GM23248 (cell line): ENCODE results near the gene JARID2. TPM values are rescaled to one million over a fixed set of nuclear protein-coding genes. Genes with fewer than 3 reads are reported as not detected.

ENCODE experiments used
- DNase-seq: peaks from one replicate; pipeline ENCODE4 v3.0.0-alpha.2; 2015
- H2AFZ ChIP-seq: fragments of 200-600 bp; sonication (generic); 2 replicates; pipeline ENCODE4 v1.6.1; 2016; ENCODE audit warnings: antibody characterized with exemption
- H3F3A ChIP-seq: fragments of 200-600 bp; sonication (generic); 2 replicates; pipeline ENCODE4 v1.6.1; 2016; ENCODE audit warnings: mild to moderate bottlenecking, antibody characterized with exemption, mixed run types; ENCODE audit not compliant: insufficient read depth
- H3K27ac ChIP-seq: fragments of 200-600 bp; sonication (generic); 2 replicates; pipeline ENCODE4 v1.5.1; 2016; ENCODE audit warnings: mild to moderate bottlenecking
- H3K27me3 ChIP-seq: fragments of 200-600 bp; sonication (generic); replicated peaks from 2 replicates; pipeline ENCODE4 v1.6.1; 2016; ENCODE audit warnings: mild to moderate bottlenecking; ENCODE audit not compliant: insufficient read depth
- H3K36me3 ChIP-seq: fragments of 200-600 bp; sonication (generic); 2 replicates; pipeline ENCODE4 v1.6.1; 2016; ENCODE audit warnings: low read depth, mild to moderate bottlenecking
- H3K4me1 ChIP-seq: fragments of 200-600 bp; sonication (generic); 2 replicates; pipeline ENCODE4 v1.6.1; 2016; ENCODE audit warnings: mild to moderate bottlenecking; ENCODE audit not compliant: insufficient read depth
- H3K4me2 ChIP-seq: fragments of 200-600 bp; sonication (generic); one replicate; pipeline ENCODE4 v1.6.1; 2016; ENCODE audit warnings: mild to moderate bottlenecking; ENCODE audit not compliant: unreplicated experiment
- H3K4me3 ChIP-seq: fragments of 200-600 bp; sonication (generic); 2 replicates; pipeline ENCODE4 v1.5.1; 2016; ENCODE audit warnings: mild to moderate bottlenecking
- H3K79me2 ChIP-seq: fragments of 200-600 bp; sonication (generic); 2 replicates; pipeline ENCODE4 v1.6.1; 2016; ENCODE audit warnings: mild to moderate bottlenecking; ENCODE audit not compliant: insufficient read depth
- H3K9ac ChIP-seq: fragments of 200-600 bp; sonication (generic); 2 replicates; pipeline ENCODE4 v1.6.1; 2016; ENCODE audit warnings: mild to moderate bottlenecking
- H3K9me2 ChIP-seq: fragments of 200-600 bp; sonication (generic); 2 replicates; pipeline ENCODE4 v1.6.1; 2016; ENCODE audit warnings: mixed run types, mild to moderate bottlenecking, moderate library complexity; ENCODE audit not compliant: insufficient read depth
- H3K9me3 ChIP-seq: fragments of 200-600 bp; sonication (generic); one replicate; pipeline ENCODE4 v1.6.1; 2017; ENCODE audit warnings: low read depth
- H4K20me1 ChIP-seq: fragments of 200-600 bp; sonication (generic); 2 replicates; pipeline ENCODE4 v1.6.0; 2016; ENCODE audit not compliant: insufficient read depth
- EZH2 ChIP-seq: fragments of 200-600 bp; sonication (generic); IDR thresholded peaks from 2 replicates; pipeline ENCODE4 v1.6.1; 2018; ENCODE audit warnings: antibody characterized with exemption, mild to moderate bottlenecking; ENCODE audit not compliant: insufficient read depth, poor library complexity, severe bottlenecking
- EZH2phosphoT487 ChIP-seq: fragments of 200-600 bp; sonication (generic); IDR thresholded peaks from 2 replicates; pipeline ENCODE4 v1.6.1; 2018; ENCODE audit warnings: antibody characterized with exemption, moderate library complexity, mild to moderate bottlenecking, low read depth; ENCODE audit not compliant: insufficient read depth
- WGBS, 2 experiments: methylation state at CpG; one replicate each; pipeline ENCODE4 v1.1.6; 2015 to 2017; ENCODE audit warnings: low lambda C conversion rate in 2 of 2, low coverage in 1 of 2; ENCODE audit errors: missing lambda C conversion rate in 2 of 2; 5-methylcytosine and 5-hydroxymethylcytosine counted together
- in situ Hi-C: fragments of 300-500 bp; cut with MboI; formaldehyde crosslinking; loops from 2 replicates; pipeline ENCODE4 v1.15.0; 2020
- polyA plus RNA-seq: library from polyadenylated mRNA; unstranded; fragments of >200 nt; fragmentation: Nextera tagmentation; extraction: Ambion mirVana; gene quantifications from 2 replicates; pipeline ENCODE4 v1.2.1, GENCODE V29; 2016
- total RNA-seq: library from RNA; depleted of rRNA; stranded (reverse); fragments of >200 nt; shearing (Covaris generic); gene quantifications from 2 replicates; pipeline ENCODE4 v1.2.3, GENCODE V29; 2014

Gene JARID2
- total and polyA plus RNA-seq, 2 experiments from 2014 or later = 3.9 to 9.3 TPM

GRCh38 chr6:15460110-15460727 is 214.3 kb downstream of the JARID2 start:
- TF ChIP-seq EZH2phosphoT487 = no peak
- no peak for TF ChIP-seq EZH2
- DNase-seq = no peak

DNA sequence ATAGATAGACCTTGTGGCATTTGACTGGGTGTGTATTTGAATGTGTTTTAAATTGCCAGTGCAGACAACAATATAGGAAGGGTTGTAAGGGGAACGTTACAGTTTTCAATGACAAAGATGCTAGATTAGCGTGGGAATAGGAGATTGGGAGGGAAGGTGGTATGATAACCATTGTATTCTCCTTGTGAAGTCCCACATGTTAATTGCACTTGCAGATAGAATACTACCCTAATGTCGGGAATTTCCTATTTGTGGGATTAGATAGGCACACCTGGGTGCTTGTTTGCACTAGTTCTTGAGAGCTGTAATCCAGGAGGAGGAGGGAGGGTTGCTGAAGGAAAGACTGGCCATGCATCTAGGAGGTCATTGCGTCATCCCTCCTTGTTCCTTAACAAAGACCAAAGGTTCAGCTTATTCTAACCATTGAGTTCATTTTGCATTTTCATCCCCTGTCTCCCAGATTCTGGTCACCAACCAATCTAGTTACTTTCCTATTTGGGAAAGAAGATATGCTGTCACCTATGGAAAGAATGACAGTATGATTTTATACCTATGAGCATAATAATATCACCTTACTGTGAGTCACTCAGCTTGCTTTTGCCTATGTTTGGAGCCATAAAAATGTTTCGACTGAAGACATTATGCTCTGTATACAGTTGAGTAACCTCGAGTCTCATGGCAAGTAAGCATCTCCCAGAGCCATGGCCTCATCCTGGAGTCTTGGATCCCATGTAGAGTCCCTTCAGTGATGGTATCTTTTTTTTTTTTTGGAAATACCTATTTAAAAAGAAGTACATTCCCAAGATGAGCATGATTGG is 215.5 kb downstream of the JARID2 start:
- Histone ChIP-seq H3K9ac (no peak overlapping the region), H3K79me2 (peaks cover 94% of the 10 kb centered on the region), H3K27me3 (no peaks in the 10 kb centered on the region), H3K9me2 (no peaks in the 10 kb centered on the region), H2AFZ (no peak overlapping the region), H3K27ac (no peak overlapping the region), H3K36me3 (no peaks in the 10 kb centered on the region), H3K9me3 (no peaks in the 10 kb centered on the region), H3K4me1 (peaks cover 42% of the 10 kb centered on the region), H3K4me3 (no peak overlapping the region), H4K20me1 (no peaks in the 10 kb centered on the region; the same call in 1 of the 2 replicates), H3F3A (peaks cover 9% of the 10 kb centered on the region), H3K4me2 (no peak overlapping the region)
- WGBS, 2 experiments = 97 to 99% methylated on average over 6 of the region's 6 CpGs
- in situ Hi-C loops = no loop called here
- DNase-seq = no peak
- no peak for TF ChIP-seq EZH2

More at GRCh38 chr6:15460110-15460727, 214.3 kb downstream of the JARID2 start:
- Histone ChIP-seq H2AFZ (no peak overlapping the region), H3K9ac (no peak overlapping the region), H4K20me1 (peaks cover 7% of the 10 kb centered on the region; the same call in 1 of the 2 replicates), H3K36me3 (no peaks in the 10 kb centered on the region), H3K4me2 (no peak overlapping the region), H3K9me3 (no peaks in the 10 kb centered on the region), H3F3A (peaks cover 9% of the 10 kb centered on the region), H3K4me3 (no peak overlapping the region), H3K27ac (no peak overlapping the region), H3K9me2 (no peaks in the 10 kb centered on the region), H3K4me1 (peaks cover 42% of the 10 kb centered on the region), H3K27me3 (no peaks in the 10 kb centered on the region), H3K79me2 (peaks cover 94% of the 10 kb centered on the region)
- WGBS, 2 experiments = 89 to 93% methylated on average over 4 of the region's 4 CpGs
- in situ Hi-C loops = no loop called here

- no peak for TF ChIP-seq EZH2phosphoT487
- TF ChIP-seq EZH2 = no peak
- WGBS, 2 experiments = 30 to 36% methylated on average over 4 of the region's 4 CpGs
- H2AFZ ChIP-seq = no peak overlapping the region
- in situ Hi-C loops = no loop called here
- H3F3A ChIP-seq = peaks cover 9% of the 10 kb centered on the region
- peaks cover 33% of the 10 kb centered on the region for H3K4me1 ChIP-seq
- H3K79me2 ChIP-seq = peaks cover 94% of the 10 kb centered on the region
- H3K36me3 ChIP-seq = no peaks in the 10 kb centered on the region
- H3K9ac ChIP-seq = no peak overlapping the region; the same call in 1 of the 2 replicates
- H3K9me3 ChIP-seq = no peaks in the 10 kb centered on the region
- H3K27ac ChIP-seq = no peak overlapping the region
- no peaks in the 10 kb centered on the region for H3K9me2 ChIP-seq
- no peaks in the 10 kb centered on the region; the same call in 1 of the 2 replicates for H4K20me1 ChIP-seq
- no peak overlapping the region for H3K4me2 ChIP-seq
- H3K27me3 ChIP-seq = no peaks in the 10 kb centered on the region
- H3K4me3 ChIP-seq = 0 out of 2 replicates have a peak overlapping the region, but pooled peaks have one; percentile 6
- DNase-seq = no peak
These were observed 216.4 kb downstream of the JARID2 start for GRCh38 chr6:15462256-15462655.

- Histone ChIP-seq H4K20me1 (no peaks in the 10 kb centered on the region; the same call in 1 of the 2 replicates), H3K4me3 (peak overlapping the region; percentile 6; the same call in 1 of the 2 replicates), H3K27me3 (no peaks in the 10 kb centered on the region), H3F3A (peaks cover 9% of the 10 kb centered on the region), H3K79me2 (peaks cover 94% of the 10 kb centered on the region), H3K9ac (no peak overlapping the region; the same call in 1 of the 2 replicates), H3K36me3 (no peaks in the 10 kb centered on the region), H3K9me2 (no peaks in the 10 kb centered on the region), H3K4me2 (peak overlapping the region; percentile 6), H3K27ac (no peak overlapping the region), H2AFZ (no peak overlapping the region), H3K9me3 (no peaks in the 10 kb centered on the region), H3K4me1 (peaks cover 32% of the 10 kb centered on the region)
- DNase-seq = peak; percentile 30
- 16 to 20% methylated on average over 7 to 8 of the region's 8 CpGs for WGBS, 2 experiments
- in situ Hi-C loops = no loop called here
- TF ChIP-seq EZH2phosphoT487 (no peak), EZH2 (no peak)
These were observed 217.1 kb downstream of the JARID2 start for GRCh38 chr6:15462717-15463525.
